Activated CD4-positive, alpha-beta T cell treated with anti-CD3 and anti-CD28 coated beads for 24 hours (primary cell): ENCODE data around the gene COL28A1.
"Not testable (repeated sequence)": the region's sequence is repeated elsewhere in the genome, so short reads cannot be mapped to it uniquely, and the experiment has no call there.

ENCODE experiments used
- DNase-seq, 2 donors: peaks; one replicate each; pipeline ENCODE4 v3.0.0-alpha.2; 2020; ENCODE audit warnings: low read depth in 2 of 2

Gene COL28A1

DNA sequence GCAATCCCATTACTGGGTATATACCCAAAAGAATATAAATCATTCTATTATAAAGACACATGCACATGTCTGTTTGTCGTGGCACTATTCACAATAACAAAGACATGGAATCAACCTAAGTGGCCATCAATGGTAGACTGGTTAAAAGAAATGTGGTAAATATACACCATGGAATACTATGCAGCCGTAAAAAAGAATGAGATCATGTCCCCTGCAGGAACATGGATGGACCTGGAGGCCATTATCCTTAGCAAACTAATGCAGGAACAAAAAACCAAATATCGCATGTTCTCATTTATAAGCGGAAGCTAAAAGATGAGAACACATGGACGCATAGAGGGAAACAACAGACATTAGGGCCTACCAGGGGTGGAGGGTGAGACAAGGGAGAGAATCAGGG, 25.9 kb upstream of the COL28A1 start:
- DNase-seq: not testable (repeated sequence)

GRCh38 chr7:7557252-7557651, 21.6 kb upstream of the COL28A1 start:
- DNase-seq: no peak

DNA sequence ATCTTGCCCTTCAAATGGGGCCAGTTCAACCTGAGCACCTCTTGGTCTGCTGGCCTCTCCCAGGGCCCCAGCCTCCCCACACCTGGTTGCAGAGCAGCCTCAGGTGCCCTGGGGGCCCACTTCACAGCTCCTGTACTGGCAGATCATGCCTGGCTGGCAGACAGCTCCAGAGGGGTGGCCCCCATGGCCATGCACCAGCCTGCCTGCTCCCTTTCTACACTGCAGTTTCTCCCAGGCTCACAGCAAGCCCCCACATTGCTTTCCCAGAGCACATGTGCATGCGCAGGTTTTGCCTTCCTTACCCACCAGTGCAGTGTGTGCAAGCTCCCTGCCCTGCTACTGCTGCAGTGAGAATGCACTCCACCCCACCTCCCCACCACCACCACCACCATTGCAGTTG, 21.2 kb upstream of the COL28A1 start:
- no peak for DNase-seq

GRCh38 chr7:7554649-7555575, 19.2 kb upstream of the COL28A1 start:
- no peak for DNase-seq

- DNase-seq: no peak
Observed at GRCh38 chr7:7554021-7554432, 18.4 kb upstream of the COL28A1 start.

- no peak for DNase-seq
Observed at GRCh38 chr7:7553386-7553785, 17.7 kb upstream of the COL28A1 start.

DNA sequence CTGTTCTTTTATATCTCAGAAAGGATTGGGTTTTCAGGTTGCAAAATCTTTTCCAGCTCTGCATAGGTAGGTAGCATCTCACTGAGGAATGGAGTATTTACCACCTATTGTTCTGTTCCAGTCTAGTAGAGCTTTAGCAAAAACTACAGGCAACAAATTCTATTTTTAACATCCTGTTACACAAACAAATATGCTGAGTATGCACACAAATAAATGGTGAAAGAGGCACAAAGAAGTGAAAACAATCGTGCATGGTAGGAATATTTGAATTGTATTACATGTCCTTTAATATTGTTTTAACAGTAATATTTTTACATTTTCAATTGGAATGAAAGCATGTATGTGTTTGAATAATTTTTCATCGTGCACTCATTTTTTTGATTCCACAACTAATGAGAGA, 16.5 kb upstream of the COL28A1 start:
- no peak for DNase-seq

- no peak for DNase-seq
Observed at GRCh38 chr7:7550663-7551062, 15.0 kb upstream of the COL28A1 start.

DNA sequence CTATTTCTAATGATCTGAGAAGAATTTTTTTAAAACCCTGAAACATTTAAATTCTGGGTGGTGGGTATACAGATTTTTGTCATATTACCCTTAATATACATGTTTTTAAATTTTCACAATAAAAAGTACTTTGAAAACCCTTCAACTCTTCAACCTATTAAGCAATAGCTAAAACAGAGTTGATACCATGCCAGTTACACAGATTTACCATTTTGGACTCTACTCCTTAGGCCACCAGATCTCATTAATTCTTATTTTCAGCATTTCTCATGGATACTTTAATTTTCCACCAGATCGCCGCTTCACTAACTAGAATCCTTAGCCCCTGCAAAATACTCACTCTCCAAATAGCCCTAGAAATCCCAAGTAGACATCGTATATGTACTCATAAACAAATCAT, 12.7 kb upstream of the COL28A1 start:
- no peak for DNase-seq

DNA sequence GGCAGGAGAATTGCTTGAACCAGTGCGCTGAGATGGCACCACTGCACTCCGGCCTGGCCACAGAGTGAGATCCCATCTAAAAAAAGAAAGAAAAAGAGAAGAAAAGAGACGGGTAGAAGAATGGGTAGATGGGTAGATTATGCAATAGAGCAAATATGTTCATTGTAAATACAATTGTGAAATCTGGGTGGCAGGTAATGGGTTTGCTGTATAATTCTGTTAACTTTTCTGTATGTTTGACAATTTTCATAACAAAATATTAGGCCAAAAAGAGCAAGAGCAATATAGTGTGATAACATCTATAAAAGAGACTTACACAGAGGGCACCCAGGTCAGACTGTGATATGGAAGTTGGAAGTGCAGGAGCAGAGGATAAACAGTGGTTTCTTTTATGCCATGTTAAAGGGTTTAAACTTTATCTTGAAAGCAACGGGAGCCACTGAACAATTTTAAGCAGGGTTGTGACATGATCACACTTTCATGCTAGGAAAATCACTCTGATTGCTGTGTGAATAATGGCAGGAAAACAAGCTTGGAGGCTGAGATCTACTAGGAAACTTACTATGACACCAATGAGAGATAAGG, 6.7 kb upstream of the COL28A1 start:
- no peak for DNase-seq

GRCh38 chr7:7539711-7540110, 4.0 kb upstream of the COL28A1 start:
- no peak for DNase-seq

GRCh38 chr7:7539152-7539551, 3.5 kb upstream of the COL28A1 start:
- DNase-seq: no peak

DNA sequence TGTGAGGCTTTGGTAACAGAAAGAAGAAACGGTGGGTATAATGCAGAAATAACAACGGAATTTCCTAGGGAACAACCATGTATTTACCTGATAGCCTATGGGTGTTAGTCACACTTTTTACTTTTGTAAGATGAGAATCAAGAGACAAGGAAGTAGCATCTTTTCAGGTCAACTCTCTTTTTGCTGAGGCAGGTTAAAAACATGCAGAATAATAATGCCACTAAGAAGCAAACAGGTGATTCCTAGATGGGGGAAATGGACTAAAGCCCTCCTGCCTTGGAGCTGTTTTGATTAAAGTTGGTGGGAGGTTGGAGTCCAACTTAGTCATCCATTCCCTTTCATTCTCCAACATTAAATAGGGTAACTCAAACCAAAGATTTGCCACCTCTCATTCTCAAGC, 2.0 kb upstream of the COL28A1 start:
- DNase-seq: no peak

- DNase-seq: no peak
Observed at GRCh38 chr7:7536396-7537019, 835 bp upstream of the COL28A1 start.

GRCh38 chr7:7533831-7534430, 1.7 kb downstream of the COL28A1 start:
- DNase-seq: no peak

GRCh38 chr7:7529328-7529727, 6.3 kb downstream of the COL28A1 start:
- DNase-seq: no peak

GRCh38 chr7:7527047-7527446, 8.6 kb downstream of the COL28A1 start:
- DNase-seq: no peak

DNA sequence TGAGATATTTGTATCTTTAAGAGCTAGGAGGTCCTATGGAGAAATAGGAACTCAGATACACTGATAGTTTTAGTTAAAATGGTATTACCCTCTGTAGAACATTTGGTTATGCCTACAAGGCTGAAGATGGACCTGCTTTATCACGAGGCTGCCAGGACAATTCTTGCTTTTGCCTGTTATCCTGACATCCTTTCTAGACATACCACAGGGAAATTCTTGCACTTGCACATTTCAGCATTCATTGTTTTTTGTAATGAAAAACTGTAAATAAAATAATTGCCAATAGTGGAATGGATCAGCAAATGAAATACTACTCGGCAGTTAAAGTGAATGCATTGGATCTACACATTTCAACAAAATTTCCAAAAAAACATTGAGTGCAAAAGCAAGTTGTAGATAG, 9.7 kb downstream of the COL28A1 start:
- DNase-seq: no peak

DNA sequence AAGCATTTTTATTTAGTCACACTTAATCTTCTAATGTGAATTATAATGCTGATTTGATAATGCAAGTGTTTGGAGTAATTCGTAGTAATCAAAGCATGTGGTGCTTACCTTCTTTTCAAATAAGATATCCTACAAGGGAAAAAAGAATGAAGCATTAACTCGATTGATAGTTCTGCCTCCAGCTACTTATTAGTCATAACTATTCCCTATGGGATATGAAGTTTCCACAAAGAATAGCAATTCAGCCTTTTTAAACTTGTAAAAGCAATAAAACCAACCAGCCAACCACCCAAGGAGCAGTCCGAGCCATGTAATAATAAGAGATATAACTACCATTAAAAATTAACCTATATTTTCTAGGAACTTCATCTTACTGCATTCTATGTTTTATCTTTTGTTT, 11.6 kb downstream of the COL28A1 start:
- DNase-seq: no peak

DNA sequence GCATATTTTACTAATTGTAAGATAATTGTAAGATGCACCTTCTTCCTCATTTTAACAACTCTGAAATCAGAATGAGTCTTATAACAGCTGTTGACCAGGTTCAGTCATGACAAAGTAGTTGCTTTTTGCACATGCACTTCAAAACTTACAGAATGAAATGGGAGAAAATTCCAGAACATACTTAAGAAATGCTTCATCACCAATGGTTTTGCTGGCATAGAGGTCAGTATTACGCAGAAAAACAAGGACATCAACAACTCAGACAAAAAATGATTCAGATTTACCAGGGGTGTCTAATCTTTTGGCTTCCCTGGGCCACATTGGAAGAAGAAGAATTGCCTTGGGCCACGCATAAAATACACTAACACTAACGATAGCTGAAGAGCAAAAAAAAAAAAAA, 13.3 kb downstream of the COL28A1 start:
- DNase-seq: no peak

DNA sequence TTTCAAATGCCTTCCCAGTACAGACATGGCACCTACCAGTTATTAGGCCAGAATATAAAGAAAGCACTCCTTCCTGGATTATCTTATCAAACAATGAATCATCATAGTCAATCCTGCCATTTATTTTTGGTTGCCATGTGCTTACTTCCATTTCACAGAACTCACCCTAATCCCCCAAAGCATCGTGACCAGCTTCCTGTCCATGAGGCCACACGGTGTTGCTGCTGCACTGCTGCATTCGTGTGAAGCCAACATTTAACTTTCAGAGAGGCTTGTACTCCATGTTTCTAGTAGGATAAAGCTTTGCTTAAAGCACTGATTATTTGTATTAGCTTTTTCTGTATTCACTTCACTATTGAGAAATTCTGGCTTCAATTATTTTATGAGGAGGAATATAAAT, 14.4 kb downstream of the COL28A1 start:
- no peak for DNase-seq

- DNase-seq: no peak
Observed at GRCh38 chr7:7519528-7519927, 16.1 kb downstream of the COL28A1 start.

- DNase-seq: no peak
Observed at GRCh38 chr7:7519056-7519455, 16.6 kb downstream of the COL28A1 start.
